ENCODE results near the gene GIMAP6. TPM values are rescaled to one million over a fixed set of nuclear protein-coding genes. Genes with fewer than 3 reads are reported as not detected.

GIMAP6 gene
- total and polyA plus RNA-seq, 2 of the 4 experiments (the other 2 are of a cell fraction), result not detected

DNA sequence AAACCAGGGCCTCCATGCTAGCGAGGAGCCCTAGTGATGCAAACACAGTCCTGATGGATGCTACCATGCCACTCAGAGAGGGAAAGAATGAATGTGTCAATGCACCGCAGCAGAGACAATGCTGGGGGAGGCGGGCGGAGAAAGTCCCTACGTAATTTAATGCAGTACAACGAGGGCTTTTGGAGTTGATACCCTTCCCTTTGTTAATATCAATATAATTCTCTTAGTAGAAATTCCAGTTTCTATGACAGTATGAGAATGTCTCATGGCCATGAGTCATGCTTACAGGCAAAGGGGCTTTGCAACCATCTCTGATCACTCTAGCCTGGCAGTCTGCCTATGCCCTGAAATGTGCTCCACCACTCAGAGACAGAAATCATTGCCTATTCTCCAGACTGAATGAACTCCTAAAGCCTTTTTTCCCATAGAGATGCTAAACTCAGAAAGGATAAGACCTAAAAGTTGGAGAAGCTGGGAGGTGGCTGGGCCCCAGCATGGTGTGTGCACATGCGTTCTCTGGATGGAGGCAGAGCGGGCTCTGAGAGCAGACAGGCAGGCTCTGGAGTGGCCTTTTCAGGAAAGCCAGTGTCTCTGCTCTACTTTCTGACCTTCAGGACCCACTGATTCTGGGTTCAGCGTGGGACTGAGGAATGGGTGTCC is 33.0 kb upstream of the GIMAP6 start:
- no peak overlapping the region for H2BK15ac ChIP-seq (ENCODE audit: low read depth, low read length)
- no peak for ATAC-seq (ENCODE audit: low read depth)
- dilution Hi-C loops (cut with HindIII; ENCODE audit: low sequenced_read_pairs, unreplicated experiment), result no loop called here
- H3K9me1 ChIP-seq (ENCODE audit: insufficient read depth, low read length), result no peaks in the 10 kb centered on the region
- no peak for DNase-seq
- no peak overlapping the region for H2BK5ac ChIP-seq (ENCODE audit: low read depth, low read length, poor library complexity, severe bottlenecking)
- no peak overlapping the region for H3K56ac ChIP-seq (ENCODE audit: extremely low read depth, insufficient read depth, low read length)
- no peak overlapping the region for H2AFZ ChIP-seq (replicated peaks; ENCODE audit: low read length, poor library complexity)
- H3K4me3 ChIP-seq (ENCODE audit: insufficient read depth, low read depth, low read length), result no peak overlapping the region
- intact Hi-C loops (cut with micrococcal nuclease), result no loop called here
- POLR2A ChIA-PET (ENCODE audit: unreplicated experiment), result no interaction called here
- H2AK9ac ChIP-seq (replicated peaks; ENCODE audit: low read depth, low read length, poor library complexity), result no peak overlapping the region
- H3K18ac ChIP-seq (ENCODE audit: low read depth, low read length), result no peak overlapping the region
- no peak overlapping the region for H3K14ac ChIP-seq (replicated peaks; ENCODE audit: low read depth, low read length)
- WGBS, 2 experiments (ENCODE audit: extremely low coverage in 2 of 2, insufficient read length in 1 of 2), result 50% methylated on average over 1 of the region's 9 CpGs; no CpG with 5 or more reads in 1 of the 2 experiments
- H3K4me2 ChIP-seq (ENCODE audit: low read depth, low read length), result no peak overlapping the region
- CTCF ChIA-PET, result no interaction called here
- H3K4me1 ChIP-seq (ENCODE audit: control insufficient read depth, insufficient read depth, low read length), result no peaks in the 10 kb centered on the region
- H4K91ac ChIP-seq (ENCODE audit: insufficient read depth, low read depth, low read length), result no peak overlapping the region
- H2BK120ac ChIP-seq (ENCODE audit: low read depth, low read length), result no peak overlapping the region
- H4K5ac ChIP-seq (ENCODE audit: low read depth, low read length), result no peak overlapping the region
- no peak overlapping the region for H3K9ac ChIP-seq (ENCODE audit: low read depth, low read length)
- H2AK5ac ChIP-seq (ENCODE audit: low read depth, low read length), result no peak overlapping the region
- in situ Hi-C loops (cut with MboI; ENCODE audit: low sequenced_read_pairs), result no loop called here
- H3K36me3 ChIP-seq (ENCODE audit: control insufficient read depth, insufficient read depth, low read length), result no peaks in the 10 kb centered on the region
- BruUV-seq (replicated peaks), result no TSS peak
- H2BK20ac ChIP-seq (ENCODE audit: low read depth, low read length), result no peak overlapping the region
- H3K9me3 ChIP-seq (ENCODE audit: control insufficient read depth, insufficient read depth, low read length), result peaks cover 12% of the 10 kb centered on the region
- no peak overlapping the region for H3K23ac ChIP-seq (ENCODE audit: low read depth, low read length)
- TF ChIP-seq, protein P1, sequence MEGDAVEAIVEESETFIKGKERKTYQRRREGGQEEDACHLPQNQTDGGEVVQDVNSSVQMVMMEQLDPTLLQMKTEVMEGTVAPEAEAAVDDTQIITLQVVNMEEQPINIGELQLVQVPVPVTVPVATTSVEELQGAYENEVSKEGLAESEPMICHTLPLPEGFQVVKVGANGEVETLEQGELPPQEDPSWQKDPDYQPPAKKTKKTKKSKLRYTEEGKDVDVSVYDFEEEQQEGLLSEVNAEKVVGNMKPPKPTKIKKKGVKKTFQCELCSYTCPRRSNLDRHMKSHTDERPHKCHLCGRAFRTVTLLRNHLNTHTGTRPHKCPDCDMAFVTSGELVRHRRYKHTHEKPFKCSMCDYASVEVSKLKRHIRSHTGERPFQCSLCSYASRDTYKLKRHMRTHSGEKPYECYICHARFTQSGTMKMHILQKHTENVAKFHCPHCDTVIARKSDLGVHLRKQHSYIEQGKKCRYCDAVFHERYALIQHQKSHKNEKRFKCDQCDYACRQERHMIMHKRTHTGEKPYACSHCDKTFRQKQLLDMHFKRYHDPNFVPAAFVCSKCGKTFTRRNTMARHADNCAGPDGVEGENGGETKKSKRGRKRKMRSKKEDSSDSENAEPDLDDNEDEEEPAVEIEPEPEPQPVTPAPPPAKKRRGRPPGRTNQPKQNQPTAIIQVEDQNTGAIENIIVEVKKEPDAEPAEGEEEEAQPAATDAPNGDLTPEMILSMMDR (conservative IDR thresholded peaks at IDR 0.05; ENCODE audit: low read depth, low read length), result no peak
- TF ChIP-seq MAZ (IDR thresholded peaks at IDR 0.05; ENCODE audit: borderline replicate concordance, low read depth, low read length), result no peak
- TF ChIP-seq ELK1 (IDR thresholded peaks at IDR 0.05; ENCODE audit: borderline replicate concordance, low read depth, low read length), result no peak
- TF ChIP-seq RAD21 (IDR thresholded peaks at IDR 0.05; ENCODE audit: low read length), result no peak
- TF ChIP-seq MAFK (IDR thresholded peaks at IDR 0.05; ENCODE audit: low read depth, low read length), result no peak
- TF ChIP-seq RFX5 (IDR thresholded peaks at IDR 0.05; ENCODE audit: low read depth, low read length), result no peak
- no peak for TF ChIP-seq FOS (IDR thresholded peaks at IDR 0.05; ENCODE audit: low read depth, low read length)
- no peak for TF ChIP-seq NFE2L2 (IDR thresholded peaks at IDR 0.05; ENCODE audit: low read depth, low read length)
- TF ChIP-seq MXI1 (IDR thresholded peaks at IDR 0.05; ENCODE audit: borderline replicate concordance, low read depth, low read length), result no peak
- no peak for TF ChIP-seq BHLHE40 (IDR thresholded peaks at IDR 0.05; ENCODE audit: low read depth, low read length)
- TF ChIP-seq RCOR1 (IDR thresholded peaks at IDR 0.05; ENCODE audit: insufficient replicate concordance, low read length), result no peak
- TF ChIP-seq CEBPB (IDR thresholded peaks at IDR 0.05; ENCODE audit: low read depth, low read length), result no peak
- TF ChIP-seq CHD1 (IDR thresholded peaks at IDR 0.05; ENCODE audit: low read depth, low read length), result no peak
- no peak for TF ChIP-seq POLR2A (IDR thresholded peaks at IDR 0.05; ENCODE audit: low read depth, low read length)
- no peak for TF ChIP-seq SMC3 (IDR thresholded peaks at IDR 0.05; ENCODE audit: low read depth, low read length)
- TF ChIP-seq USF2 (IDR thresholded peaks at IDR 0.05; ENCODE audit: low read depth, low read length), result no peak
- H3K4ac ChIP-seq (ENCODE audit: low read depth, low read length), result no peak overlapping the region
- no peaks in the 10 kb centered on the region for H3K27me3 ChIP-seq (ENCODE audit: control insufficient read depth, insufficient read depth, low read length)
- no peak overlapping the region for H4K8ac ChIP-seq (ENCODE audit: low read depth in 2 of 2, low read length in 2 of 2)
- H3K27ac ChIP-seq (ENCODE audit: insufficient read depth, low read length), result no peak overlapping the region
- no peaks in the 10 kb centered on the region for H4K20me1 ChIP-seq (ENCODE audit: insufficient read depth, low read length)
- H3K79me1 ChIP-seq (ENCODE audit: low read depth in 1 of 2, low read length in 2 of 2), result no peaks in the 10 kb centered on the region
